Retinal pigment epithelial cell (primary cell): ENCODE data around the gene PDE11A.

Experiments
- DNase-seq: peaks from one replicate; pipeline ENCODE4 v3.0.0-alpha.2; 2010; ENCODE audit warnings: low read depth
- H3K4me3 ChIP-seq: 2 replicates; pipeline ENCODE4 v1.5.1; 2011; ENCODE audit warnings: mild to moderate bottlenecking, low read length, control low read depth, moderate library complexity
- CTCF ChIP-seq: conservative IDR thresholded peaks from 2 replicates; pipeline ENCODE4 v1.5.1; 2011; ENCODE audit warnings: low read depth, low read length, control low read depth, inconsistent platforms

The PDE11A gene

GRCh38 chr2:177667626-177668025 lies 405.0 kb downstream of the PDE11A start:
- no peak for DNase-seq
- no peak for TF ChIP-seq CTCF
- no peak overlapping the region for H3K4me3 ChIP-seq

- no peak overlapping the region for H3K4me3 ChIP-seq
- no peak for TF ChIP-seq CTCF
- no peak for DNase-seq
These were observed 406.2 kb downstream of the PDE11A start for GRCh38 chr2:177666408-177666807.

GRCh38 chr2:177665948-177666347 lies 406.6 kb downstream of the PDE11A start:
- no peak overlapping the region for H3K4me3 ChIP-seq
- TF ChIP-seq CTCF = no peak
- DNase-seq = no peak

- TF ChIP-seq CTCF = no peak
- no peak for DNase-seq
- no peak overlapping the region for H3K4me3 ChIP-seq
These were observed 407.2 kb downstream of the PDE11A start for GRCh38 chr2:177665328-177665727.

- DNase-seq = no peak
- no peak overlapping the region for H3K4me3 ChIP-seq
- TF ChIP-seq CTCF = no peak
These were observed 409.7 kb downstream of the PDE11A start for GRCh38 chr2:177662895-177663294.

- H3K4me3 ChIP-seq = no peak overlapping the region
- no peak for DNase-seq
- TF ChIP-seq CTCF = no peak
These were observed 411.8 kb downstream of the PDE11A start for GRCh38 chr2:177660742-177661141.

- no peak for DNase-seq
- no peak for TF ChIP-seq CTCF
- H3K4me3 ChIP-seq = no peak overlapping the region
These were observed 414.3 kb downstream of the PDE11A start for GRCh38 chr2:177658309-177658708.
